Stimulated activated CD4-positive, alpha-beta T cell treated with anti-CD3 and anti-CD28 coated beads, TNF-alpha, amount 100 ng/mL, for 1 hour (primary cell): ENCODE data around the gene LYPD8.
"Not testable (repeated sequence)": the region's sequence is repeated elsewhere in the genome, so short reads cannot be mapped to it uniquely, and the experiment has no call there.

Experiments used
- DNase-seq, 3 donors: peaks; one replicate each; pipeline ENCODE4 v3.0.0-alpha.2; 2020; ENCODE audit warnings: low read depth in 3 of 3, low spot score in 1 of 3

Gene LYPD8, protein sequence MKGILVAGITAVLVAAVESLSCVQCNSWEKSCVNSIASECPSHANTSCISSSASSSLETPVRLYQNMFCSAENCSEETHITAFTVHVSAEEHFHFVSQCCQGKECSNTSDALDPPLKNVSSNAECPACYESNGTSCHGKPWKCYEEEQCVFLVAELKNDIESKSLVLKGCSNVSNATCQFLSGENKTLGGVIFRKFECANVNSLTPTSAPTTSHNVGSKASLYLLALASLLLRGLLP

DNA sequence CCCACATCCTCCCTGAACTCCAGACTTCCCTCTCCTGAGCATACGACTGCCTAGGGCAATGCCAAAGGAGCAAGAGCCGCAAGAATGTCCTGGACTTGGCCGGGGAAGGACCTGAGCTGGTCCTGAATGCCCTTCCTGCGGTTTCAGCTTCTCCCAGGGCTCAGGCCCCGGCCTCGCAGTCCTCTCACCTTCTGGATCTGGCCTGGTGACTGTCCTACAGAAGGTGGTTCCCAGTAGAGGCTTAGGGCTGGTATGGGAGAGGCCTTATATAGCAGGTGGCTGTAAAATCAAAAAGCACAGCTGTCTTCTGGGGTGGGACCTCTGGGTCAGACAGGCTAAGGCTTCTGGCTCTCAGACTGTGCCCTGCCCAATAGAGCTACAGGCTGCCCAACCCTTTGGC is at the start of gene LYPD8:
Gene LYPD8, minus strand, starts transcription at position 243 of the 400 bp plus-strand sequence. CDS start 4,678 bp downstream, outside the sequence.
- no peak for DNase-seq

DNA sequence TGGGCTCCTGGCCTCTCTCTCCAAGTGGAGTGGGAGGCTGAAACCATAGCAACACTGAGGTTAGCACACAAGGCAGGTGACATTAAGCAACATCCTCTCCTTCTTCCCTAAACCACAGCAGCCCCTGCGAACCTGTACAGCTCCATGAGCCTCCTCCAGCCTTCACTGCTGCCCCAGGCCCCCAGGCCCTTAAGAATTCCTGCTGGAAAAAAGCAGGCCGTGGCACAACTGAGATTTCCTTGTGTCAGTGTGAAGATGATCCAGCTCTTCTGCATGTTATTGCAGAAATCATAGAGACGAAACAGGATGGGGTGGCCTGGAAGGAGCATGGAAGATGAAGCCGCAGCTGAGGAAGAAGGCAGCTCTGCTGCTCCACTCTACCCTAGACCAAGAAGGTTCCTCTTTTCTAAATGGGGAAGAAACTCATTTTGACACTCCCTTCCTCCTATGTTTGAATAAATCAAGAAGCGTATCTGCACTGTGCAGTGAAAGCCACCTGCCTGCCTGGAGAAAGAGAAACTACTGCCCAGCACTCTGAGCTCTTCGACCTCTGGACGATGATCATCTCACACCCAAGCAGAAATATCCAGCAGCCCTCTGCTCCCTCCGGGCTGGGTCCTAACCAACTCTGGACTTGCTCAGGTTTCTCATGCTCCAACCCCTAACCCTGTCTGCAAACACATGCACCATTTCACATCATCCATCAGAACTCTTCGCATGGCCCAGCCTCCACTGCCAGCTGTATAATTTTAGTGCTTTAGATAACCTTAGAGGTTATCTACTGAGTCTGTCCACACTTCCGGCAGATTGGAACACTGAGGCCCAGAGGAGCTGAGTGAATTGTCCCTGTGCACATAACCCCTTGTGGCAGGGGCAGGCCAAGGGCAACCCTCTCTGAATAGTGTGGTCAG is 49.5 kb upstream of the LYPD8 start:
- DNase-seq: no peak

DNA sequence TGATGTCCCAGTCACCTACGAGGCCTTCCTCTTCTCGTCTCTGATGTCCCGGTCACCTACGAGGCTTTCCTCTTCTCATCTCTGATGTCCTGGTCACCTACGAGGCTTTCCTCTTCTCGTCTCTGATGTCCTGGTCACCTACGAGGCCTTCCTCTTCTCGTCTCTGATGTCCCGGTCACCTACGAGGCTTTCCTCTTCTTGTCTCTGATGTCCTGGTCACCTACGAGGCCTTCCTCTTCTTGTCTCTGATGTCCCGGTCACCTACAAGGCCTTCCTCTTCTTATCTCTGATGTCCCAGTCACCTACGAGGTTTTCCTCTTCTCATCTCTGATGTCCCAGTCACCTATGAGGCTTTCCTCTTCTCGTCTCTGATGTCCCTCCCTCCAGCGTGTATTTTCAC is 47.9 kb upstream of the LYPD8 start:
- not testable (repeated sequence) for DNase-seq

DNA sequence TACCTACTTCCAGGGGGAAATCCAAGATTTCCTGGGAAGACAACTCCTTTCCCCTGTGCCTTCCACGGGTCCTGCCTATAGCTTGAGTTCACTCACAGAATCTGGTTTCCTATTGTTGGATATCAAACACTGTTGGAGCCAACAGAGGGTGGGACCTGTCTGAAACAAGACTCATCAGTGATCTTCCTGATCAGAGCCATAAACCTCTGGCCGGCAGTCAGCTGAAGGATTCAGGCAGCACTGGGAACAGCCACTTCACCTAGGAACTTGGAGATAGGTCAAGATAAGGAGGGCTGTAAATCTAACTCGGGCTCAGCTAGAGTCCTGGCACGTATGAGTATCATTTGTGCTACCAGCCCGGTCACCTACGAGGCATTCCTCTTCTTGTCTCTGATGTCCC is 46.9 kb upstream of the LYPD8 start:
- DNase-seq: no peak

DNA sequence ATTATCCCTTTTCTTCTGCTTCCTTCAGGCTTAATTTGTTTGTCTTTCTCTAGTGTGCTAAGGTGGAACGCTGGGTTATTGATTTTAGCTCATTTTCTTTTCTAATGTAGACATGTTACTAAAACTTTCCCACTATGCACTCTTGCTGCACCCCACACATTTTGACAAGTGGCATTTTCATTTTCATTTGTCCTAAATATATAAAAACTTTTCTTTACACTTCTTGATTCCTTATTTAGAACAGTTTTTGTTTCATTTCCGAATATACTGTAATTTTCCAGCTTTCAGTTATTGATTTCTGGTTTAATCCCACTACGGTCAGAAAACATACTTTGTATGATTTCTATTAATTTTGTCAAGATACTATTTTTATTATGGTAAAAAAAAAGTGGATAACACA is 44.9 kb upstream of the LYPD8 start:
- no peak for DNase-seq

DNA sequence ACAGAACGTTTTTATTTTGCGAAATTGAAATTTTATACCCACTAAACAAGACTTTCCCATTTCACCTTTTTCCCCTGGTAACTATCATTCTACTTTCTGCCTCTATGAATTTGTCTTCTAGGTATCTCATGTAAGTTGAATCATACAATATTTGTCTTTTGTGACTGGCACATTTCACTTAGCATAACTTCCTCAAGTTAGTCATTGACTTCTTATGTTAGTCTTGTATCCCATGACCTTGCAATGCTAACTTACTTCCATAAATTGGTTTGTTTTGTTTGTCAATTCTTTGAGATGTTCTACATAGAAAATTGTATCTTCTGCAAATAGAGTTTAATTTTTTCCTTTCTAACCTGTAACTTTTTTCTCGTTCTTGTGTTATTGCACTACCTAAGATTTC is 43.2 kb upstream of the LYPD8 start:
- no peak for DNase-seq

DNA sequence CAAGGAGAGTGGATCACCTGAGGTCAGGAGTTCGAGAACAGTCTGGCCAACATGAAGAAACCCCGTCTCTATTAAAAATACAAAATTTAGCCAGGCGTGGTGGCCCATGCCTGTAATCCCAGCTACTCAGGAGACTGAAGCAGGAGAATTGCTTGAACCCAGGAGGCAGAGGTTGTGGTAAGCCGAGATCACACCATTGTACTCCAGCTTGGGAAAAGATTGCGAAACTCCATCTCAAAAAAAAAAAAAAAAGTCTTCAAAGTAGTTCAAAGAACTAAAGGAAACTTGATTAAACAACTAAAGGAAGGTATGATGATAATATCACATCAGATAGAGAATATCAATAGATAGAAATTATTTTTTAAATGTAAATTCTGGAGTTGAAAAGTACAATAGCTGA is 39.1 kb upstream of the LYPD8 start:
- DNase-seq: not testable (repeated sequence)

DNA sequence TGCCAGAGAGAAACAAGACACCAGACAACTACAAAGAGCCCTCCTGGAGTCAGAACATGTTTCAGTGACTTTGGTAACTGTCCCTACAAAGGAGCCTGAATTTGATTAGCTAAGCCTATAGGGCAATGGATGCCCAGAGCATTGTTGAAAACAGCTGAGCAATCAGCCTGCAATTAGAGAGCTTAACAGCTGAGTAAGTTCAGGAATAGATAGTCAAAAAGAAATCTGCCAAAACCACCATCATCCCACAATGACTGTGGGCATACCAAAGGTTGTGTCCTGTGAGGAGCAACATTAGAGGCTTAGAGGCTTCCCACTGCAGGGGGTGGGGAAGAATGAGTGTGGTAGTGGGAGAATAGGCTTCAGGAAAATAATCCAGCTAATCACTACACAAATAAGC is 38.0 kb upstream of the LYPD8 start:
- no peak for DNase-seq

DNA sequence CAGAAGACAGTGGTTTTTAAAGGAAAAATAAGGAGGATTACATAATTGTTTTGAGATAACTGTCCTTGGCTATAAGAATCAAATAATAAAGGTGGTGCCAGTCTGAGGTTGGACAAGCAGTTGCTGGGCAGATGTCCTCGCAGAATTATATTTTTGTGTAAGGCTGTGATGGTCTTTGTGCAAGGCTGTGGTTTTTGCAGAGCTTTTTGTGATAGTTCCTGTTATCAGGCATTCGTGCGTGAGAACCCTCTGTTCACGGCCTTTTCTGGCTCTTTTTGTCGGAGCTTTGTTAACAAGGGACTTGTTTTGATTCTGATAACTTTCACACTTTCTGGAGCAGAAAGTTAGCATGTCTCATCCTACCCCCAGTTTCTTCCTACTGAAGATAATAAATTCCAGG is 36.8 kb upstream of the LYPD8 start:
- no peak for DNase-seq

DNA sequence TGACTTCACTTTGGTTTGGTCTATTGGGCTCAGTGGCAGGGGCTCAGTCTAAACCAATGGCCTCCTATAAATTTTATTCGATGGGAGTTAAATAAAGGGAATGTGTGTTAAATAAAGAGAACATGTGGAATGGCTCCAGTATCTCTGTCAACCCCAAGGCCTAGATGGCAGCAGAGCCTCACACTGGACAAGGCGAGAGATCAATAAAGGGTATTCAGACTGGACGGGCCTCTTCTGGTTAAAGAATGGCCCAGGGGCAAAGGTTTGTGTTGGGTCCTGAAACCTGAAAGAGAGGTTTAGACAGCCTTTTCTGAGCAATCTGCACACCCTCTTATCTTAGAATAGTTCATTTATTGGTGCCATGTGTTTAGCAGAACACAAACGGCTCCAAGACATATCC is 35.5 kb upstream of the LYPD8 start:
- DNase-seq: no peak

DNA sequence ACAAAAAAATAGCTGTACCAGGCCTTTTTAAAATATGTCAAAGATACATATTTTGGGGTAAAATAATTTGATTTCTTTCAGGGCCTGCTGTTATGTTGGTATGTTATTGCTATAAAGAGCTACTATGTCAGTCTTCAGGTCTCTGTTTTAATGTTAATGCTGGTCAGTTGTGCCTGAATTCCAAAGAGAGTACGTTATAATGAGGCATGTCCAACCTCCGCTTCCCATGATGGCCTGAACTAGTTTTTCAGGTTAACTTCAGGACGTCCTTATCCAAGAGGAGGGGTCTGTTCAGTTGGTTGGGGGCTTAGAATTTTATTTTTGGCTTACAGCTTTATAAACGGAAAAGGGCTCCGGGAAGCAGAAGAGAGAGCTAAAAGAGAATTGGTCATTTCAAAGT is 34.9 kb upstream of the LYPD8 start:
- no peak for DNase-seq

DNA sequence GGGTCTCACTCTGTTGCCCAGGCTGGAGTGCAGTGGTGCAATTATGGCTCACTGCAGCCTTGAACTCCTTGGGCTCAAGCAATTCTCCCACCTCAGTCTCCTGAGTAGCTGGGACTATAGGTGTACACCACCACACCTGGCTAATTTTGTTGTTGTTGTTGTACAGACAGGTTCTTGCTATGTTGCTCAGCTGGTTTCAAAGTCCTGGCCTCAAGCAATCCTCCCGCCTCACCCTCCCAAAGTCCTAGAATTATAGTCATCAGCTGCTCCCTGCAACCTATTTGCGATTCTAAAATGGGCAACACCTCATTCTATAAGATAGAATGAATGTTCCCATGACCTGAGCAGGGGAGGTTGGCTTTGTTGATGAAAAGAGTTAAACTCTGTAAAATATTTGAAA is 33.8 kb upstream of the LYPD8 start:
- not testable (repeated sequence) for DNase-seq

DNA sequence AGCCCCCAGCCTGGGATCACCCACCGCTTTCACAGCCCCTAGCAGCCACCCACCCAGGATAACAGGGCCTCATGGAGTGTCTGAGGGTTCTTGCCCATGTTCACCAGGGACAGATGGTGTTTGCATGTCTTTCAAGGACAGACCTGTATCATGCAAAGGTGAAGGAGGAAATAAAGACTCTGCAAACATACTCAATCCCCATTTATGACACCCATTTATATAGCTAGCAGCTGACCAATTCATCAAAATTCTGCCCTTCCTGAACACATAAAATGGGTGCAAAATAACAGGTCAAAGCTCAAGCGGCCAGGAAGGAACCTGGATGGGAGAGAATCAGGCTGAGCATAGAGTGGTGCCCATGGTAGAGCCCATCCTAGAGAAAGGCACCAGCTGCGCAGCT is 32.8 kb upstream of the LYPD8 start:
- DNase-seq: no peak

DNA sequence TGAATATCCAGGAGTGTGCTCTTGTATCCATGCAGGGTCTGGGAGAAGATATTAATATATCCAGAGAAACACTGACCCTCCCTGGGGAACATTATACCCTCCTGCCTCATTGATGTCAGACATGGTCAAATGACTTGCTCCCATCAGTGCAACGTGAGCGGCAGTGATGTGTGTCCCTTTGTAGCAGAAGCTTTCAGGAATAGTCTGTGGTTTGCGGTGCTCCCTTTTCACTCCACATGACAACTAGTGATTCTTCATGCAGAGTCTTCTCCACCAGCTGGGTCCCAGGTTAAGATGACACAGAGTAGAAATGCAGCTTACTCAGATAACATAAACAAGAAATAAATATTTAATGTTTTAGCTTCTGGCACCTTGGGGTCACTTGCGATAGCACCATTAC is 31.9 kb upstream of the LYPD8 start:
- DNase-seq: no peak

DNA sequence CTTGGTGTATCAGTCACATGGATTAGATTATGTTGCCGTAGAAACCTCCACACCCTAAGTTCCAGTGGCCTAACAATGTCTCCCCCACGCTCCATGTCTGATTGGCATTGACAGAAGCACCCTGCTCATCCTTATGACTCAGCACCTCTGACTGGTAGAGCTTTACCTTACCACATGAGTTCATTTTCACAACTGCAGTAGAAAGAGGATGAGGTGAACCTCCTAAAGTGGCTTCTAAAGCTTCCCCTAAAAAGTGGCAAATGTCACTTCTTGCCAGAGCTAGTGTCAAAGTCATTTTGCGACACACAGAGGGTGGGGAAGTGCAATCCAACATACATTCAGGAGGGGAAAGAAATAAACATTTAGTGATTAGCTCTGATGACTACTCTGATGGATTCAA is 30.6 kb upstream of the LYPD8 start:
- DNase-seq: no peak

DNA sequence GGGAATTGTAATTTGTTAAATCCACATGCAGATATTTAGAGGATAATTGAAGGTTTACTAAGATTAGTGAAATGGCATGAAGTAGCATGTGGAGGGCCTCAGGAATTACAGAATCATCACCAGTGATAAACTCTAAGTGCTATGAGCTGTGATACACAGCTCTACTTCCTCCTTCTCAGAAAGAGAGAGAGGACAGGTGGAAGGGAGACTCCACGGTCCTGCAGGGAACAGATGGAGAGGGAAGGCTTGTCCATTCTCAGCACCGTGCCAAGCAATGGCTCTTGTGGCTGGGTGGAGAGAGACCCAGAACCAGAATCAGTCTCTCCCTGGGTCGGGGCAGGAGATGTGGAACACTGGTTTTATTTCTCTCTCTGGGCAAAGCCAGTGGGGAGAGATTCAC is 27.8 kb upstream of the LYPD8 start:
- no peak for DNase-seq

DNA sequence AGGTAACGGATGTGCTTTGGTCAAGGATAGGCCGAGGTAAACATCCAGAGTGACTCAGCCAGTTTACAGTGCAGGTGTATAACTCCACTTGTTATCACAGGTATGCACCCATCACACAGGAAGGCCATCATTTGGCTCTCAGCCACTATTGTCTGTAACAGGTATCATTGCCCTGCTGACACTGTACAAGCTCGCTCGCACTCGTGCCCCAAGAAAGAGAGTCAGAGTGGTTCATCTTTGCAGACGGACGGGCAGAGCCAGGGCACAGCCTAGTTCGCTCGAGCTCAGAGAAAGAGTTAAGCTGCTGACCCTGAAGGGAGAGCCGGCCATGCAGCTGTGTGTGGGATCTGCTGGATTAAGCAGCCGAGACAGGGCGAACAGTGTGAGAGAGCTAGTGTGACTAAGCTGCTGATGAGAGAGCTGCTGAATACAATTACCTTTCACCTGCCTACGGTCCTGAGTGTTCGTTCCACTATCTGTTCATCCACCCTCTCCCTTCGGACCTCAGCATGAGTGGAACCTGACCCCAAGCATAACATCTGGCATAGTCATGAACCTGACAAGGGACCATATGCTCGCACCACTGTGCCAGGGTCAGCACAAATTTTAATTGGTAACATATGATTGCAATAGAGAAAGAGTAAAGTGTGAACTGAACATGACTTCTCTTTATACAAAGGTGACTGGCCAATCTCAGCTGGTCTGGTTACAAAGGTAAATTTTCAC is 27.0 kb upstream of the LYPD8 start:
- no peak for DNase-seq

DNA sequence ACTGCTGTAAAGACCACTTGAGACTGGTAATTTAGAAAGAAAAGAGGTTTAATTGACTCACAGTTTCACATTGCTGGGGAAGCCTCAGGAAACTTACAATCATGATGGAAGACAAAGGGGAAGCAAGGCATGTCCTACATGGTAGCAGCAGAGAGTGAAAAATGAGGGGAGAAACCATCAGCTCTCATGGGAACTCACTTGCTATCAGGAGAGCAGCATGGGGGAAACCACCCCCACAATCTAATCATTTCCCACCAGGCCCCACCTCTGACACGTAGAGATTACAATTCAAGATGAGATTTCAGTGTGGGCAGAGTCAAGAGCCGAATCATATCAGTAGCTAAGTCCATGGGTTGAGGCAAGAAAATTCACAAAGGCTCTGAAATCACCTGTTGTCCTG is 23.8 kb upstream of the LYPD8 start:
- DNase-seq: no peak

DNA sequence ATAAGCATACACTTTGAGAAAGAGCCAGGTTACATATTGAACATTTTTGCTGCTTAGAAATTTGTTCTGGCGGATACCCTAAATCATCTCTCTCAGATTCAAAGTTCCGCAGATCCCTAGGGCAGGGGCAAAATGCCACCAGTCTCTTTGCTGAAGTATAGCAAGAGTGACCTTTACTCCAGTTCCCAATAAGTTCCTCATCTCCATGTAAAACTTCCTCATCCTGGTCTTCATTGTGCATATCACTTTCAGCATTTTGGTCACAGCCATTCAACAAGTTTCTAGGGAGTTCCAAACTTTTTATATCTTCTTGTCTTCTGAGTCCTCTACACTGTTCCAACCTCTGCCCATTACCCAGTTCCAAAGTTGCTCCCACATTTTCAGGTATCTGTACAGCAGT is 23.3 kb upstream of the LYPD8 start:
- no peak for DNase-seq

DNA sequence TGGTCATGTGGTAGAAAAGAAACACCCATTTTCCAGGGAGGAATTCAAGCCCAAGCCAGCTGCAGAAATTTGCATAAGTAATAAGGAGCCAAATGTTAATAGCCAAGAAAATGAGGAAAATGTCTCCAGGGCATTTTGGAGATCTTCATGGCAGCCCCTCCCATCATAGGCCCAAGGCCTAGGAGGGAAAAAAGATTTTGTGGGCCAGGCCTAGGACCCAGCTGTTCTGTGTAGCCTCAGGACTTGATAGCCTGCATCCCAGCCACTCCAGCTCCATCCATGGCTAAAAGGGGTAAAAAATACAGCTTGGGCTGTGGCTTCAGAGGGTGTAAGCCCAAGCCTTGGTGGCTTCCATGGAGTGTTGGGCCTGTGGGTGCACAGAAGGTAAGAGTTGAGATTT is 21.4 kb upstream of the LYPD8 start:
- no peak for DNase-seq

DNA sequence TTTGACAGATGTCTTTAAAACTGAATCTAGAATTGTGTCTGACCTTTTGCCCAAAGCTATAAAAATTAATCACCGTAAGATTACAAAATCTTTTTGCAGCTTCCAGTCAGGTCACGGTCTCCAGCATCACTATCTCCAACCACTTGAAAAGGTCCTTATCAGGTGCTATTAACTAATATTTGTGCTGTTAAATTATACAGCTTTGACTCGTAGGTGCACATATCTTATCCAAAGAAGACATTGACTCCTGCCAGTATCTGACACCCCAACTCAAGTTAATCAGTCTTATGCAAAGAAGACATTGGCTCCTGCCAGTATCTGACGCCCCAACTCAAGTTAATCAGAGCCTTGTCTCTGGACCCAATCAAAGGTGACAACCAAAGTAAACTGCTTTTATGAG is 19.9 kb upstream of the LYPD8 start:
- no peak for DNase-seq

DNA sequence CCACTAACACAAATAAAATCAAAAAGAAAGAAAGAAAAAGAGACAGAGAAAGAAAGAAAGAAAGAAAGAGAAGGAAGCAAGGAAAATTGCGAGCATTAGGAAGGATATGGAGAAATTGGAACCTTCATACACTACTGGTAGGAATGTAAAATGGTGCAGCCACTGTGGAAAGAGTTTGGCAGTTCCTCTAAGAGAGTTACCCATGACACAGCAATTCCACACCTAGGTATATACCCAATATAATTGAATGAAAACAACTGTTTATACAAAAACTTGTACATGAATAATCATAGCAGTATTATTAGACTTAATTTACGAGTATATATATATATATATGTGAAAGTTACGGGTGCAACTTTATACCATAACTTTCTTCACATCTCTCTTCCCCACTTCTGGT is 4.1 kb upstream of the LYPD8 start:
- no peak for DNase-seq
